GM18868 (cell line): ENCODE results near the gene BMPER.

Source experiments
- ATAC-seq: cut with Tn5 transposase; IDR thresholded peaks from one replicate; pipeline ENCODE4 v1.9.1; 2021; ENCODE audit warnings: mild to moderate bottlenecking, moderate library complexity; ENCODE audit not compliant: unreplicated experiment

The BMPER gene

DNA sequence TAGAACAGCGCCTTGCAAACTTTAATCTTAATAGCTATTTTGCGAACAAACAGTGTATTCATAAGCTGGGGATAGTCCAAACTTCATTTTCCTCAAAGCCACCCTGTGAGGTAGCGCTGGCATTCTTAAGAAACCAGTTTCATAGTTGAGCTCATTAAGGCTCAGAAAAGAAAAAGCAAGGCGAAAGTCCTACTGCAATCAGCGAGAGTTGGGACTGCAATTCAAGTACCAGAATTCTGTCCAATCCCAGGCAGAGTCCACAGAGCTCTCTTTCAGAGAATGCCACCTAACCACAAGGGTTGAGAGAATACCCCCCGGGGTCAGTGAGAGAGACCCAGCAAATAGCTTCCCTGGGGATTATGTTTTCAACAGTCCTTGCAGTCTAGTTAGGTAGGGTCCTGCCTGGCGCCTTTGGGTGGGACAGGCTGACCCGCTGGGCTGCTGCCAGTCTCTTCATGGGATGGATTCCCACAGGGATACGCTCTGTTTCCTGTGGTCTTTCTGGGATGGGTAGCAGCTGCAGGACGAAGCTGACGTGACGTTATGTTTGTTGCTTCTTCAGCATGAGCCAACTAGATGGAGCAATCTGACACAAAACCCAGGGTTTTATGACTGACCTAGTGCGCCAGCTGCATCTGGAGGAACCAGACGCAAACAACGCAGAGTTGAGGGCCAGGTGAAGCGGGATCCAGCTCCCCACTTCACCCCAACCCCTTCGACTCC is 16.0 kb downstream of the BMPER start:
- ATAC-seq: no peak

DNA sequence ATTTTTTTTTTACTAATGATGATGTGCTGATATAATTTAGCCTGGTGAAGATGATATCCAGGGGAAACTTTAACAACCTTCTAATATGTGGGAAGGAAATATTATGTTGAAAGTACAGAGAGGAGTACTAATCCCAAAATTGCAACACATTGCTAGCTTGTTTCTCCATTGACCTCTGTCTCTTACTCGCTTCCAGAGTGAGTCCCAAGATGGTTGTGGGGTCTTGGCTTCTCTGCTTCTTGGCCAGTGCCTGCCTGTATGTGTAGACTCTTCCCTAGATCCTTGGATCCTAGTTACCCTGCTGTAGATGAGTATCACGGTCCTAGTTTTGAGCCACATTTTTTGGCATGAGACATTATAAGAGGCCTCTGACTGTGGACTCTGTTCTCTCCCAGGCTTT is 17.5 kb downstream of the BMPER start:
- no peak for ATAC-seq

DNA sequence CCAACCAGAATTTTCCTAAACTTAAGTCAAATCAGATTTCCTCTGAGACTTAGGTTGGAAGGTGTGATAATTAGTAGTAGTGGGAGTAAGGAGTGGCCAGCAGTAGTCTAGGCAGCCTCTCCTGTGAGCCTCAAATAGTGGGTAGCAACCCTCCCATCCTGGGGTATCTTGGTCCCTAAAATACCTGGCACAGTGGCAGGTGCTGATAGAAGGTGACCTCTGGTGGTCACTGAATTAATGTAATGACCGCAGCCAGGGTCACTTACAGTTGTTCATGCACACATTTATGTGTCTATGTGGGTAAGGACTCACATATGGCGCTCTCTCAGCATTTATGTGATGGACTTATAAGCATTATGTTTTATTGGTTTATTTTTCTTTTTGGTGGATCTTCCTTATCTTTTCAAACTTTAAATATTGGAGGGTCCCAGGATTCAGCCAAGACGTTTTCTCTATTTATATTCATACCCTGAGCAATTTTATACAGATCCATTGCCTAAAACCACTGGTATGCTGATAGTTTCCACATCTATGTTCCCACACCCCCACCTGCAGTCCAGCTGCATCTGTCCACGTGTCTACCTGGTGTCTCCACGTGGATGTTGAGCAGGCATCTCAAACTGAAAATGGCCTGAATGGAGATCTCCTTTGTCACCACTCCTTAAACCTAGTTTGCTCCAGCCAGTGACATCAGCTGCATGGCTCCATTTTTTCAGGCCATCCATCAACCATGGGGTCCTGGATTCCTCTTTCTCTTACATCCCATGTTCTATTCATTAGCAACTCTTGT is 18.3 kb downstream of the BMPER start:
- ATAC-seq: no peak

DNA sequence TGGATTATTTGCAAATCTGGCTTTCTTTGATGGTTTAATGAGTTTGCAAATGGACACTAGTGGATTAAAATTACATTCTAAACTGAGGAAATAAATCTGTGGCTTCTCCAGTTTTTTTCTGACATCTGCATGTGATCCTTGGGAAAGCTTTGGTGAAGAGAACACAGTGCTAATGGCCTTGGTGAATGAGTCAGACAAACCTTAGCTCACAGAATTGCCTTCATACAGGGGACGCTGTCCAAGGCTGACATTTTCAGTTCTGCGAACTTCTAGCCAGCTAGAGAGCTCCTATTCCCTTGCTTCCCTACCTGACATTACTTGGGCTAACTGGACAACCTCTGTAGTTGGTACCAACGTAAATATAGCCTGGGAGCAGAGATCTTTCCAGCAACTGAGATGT is 21.2 kb downstream of the BMPER start:
- no peak for ATAC-seq

DNA sequence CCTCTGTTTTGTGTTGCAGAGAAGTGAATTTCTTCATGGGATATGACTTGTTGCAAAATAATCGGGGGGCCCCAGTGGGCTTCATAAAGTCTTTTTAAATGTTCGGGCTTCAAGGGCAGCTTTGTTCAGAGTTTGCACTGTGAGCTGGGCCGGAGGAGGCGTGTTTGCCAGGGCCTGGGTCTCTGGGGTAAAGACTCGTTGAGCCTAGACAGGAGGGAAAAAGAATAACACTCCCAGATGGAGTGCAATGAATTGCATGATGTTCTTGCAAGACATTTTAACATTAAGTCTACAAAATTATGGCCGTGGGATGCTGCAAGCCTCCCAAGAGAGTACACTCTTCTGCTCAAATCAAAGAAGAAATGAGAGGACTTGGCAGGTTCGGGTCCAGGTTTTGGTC is 23.6 kb downstream of the BMPER start:
- ATAC-seq: no peak

DNA sequence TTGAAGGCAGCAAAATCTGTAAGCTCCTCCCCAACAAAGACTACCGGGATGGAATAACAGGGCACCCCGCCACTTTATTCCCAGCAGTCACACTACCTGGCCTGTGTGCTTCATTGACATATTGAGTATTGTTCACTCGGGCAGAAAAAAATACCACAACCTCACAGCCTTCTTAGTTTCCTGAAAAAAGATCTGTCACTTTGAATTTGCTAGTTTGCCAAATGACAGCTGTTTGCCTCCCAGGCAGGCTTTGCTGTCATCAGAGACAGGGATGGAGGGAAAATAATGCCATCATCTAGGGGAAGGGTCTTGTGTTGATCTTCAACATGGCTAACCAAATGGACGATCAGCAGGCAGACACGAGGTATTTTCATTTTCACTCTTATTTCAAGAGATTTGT is 26.9 kb downstream of the BMPER start:
- no peak for ATAC-seq

DNA sequence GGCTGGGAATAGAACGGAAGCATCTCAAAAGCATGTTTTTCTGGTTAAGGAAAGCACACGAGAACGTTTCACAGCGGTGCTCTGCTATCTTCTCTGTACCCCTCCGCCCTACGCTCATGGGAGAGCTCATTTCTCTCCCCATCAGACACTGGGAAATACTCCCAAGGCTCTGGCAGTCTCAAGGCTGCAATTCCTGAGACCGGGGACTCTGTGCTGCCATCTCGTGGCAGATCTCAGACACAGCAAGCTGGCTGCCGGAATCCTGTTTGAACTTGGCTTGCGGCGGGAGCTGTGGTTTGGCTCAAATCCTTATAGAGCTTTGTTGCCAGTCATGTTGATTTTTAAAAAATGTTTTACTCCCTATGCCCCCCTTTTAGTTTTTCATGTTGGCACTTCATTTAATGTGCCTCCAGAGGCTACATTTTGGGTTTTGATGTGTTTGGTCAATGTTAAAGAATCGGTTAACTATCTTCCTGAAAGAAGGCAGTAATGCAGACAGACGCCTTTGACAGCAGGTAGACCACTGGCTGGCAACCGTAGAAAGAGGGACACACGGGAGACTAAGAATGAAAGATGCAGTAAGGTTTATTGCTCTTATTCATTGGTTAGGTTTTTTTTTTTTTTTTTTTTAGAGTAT is 27.6 kb downstream of the BMPER start:
- peak; percentile 87 for ATAC-seq

DNA sequence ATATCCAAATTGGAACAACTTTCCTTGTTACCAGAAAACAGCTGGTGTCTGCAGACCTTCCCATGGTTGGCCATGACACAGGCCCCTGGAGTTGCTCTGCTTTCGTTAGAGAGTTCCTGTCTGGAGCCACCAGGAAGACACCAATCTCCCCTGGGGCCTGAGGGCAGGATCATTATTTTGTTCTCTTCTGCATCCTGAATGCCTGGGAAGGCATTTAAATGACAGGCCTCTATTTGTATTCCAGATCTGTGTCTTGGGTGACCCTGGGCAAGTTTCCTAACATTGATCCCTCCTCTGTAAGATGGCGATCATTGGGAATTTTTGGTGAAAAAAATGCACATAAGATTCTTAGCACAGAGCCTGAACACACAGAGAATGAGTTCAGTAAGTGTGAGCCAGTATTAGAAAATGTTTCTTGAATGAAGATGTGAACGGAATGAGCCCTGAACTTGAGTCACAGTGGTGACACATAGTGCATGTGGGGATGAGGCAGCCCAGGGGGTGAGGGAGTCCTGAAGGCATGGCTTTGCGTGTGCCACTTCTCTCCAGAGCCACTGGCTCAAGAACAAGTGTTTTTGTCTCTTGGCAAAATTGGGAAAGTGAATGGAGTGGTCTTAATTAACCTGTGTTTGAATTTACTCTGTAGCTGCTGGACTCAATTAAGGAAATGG is 28.4 kb downstream of the BMPER start:
- ATAC-seq: no peak

DNA sequence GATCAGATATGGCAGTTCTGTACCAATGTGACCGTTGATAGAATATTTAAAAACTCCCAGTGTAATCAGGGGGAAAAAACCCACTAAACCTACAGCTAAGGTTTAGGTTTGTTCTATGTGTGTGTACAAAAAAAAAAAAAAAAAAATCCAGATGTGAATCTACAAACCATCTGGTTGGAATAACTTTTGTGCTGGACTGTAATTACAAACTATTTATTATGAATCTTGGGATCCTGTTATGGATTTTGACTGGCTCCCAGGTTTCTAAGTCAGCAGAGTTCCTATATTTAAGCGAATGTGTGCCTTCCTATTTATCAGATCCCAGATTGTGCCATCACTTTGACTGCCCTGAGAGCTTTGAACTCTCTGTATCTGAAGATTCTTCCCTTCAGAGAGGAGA is 29.1 kb downstream of the BMPER start:
- no peak for ATAC-seq

DNA sequence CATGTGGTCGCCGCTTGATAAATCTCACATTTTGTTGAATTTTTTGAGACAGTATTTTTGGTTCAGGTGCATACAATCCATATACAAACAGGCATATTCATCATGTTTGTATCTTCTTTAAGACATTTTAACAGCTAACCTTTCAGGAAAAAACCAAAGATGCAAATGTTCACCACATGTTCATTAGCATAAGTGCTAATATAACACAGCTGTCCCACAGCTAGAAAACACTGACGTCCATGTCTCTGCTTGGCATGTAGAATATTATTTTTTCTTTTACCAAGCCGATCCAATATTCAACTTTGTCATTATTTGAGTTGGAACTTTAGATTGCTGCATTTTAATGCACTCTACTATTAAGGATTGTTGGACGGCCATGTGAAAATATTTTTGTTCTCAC is 31.2 kb downstream of the BMPER start:
- ATAC-seq: no peak

DNA sequence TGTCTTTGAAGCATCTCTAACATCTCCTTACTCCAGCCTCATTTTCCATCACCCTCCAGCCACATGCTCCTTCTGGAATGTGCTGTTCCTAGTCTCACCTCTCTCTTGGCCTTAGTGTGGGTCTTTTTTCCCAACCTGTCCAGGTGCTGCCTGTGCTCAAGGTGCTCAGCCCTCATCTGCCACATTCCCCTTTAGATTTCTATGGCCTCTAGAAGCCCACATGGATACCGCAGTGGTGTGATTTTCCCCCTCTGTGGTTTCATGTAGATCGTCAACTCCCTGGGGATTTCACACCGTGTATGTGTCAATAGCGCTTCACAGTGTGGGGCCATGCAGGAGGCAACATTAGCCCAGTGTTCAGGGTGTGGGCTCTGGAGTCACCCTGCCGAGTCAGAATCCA is 32.5 kb downstream of the BMPER start:
- no peak for ATAC-seq

DNA sequence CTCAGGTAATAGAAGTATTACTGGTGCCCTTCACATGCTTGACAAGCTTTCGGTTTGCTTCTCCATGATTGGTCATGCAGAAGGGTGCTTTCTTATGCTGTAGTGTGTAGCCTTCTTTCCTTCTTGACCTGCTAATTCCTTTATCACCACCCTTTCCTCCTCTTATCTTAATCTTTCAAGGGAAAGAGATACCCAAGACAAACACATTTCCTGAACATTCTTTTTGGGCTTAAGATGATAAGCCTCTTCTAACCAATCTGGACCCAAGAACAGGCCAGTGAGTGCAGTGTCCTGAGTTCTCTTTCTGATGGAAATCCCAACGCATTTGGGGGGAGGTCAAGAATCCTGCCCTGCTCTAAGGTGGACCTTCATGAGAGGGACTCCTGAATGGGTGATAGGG is 33.8 kb downstream of the BMPER start:
- ATAC-seq: no peak

DNA sequence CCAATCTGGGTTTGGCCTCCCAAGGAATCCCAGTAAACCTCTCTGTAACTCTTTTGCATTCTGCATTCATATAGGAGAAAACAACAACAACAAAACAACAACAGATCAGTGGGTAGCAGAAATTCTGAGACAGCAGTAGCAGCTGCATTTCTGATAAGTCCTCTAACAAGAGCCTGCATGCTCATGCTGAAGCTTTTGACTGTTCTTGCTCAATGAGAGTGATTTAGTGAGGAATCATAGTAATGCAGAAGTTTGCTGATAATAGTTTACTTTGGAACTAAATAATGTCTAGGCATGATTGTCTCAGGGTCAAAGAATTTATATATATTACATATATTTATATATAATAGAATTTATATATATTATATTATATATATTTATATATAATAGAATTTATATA is 35.2 kb downstream of the BMPER start:
- ATAC-seq: no peak

DNA sequence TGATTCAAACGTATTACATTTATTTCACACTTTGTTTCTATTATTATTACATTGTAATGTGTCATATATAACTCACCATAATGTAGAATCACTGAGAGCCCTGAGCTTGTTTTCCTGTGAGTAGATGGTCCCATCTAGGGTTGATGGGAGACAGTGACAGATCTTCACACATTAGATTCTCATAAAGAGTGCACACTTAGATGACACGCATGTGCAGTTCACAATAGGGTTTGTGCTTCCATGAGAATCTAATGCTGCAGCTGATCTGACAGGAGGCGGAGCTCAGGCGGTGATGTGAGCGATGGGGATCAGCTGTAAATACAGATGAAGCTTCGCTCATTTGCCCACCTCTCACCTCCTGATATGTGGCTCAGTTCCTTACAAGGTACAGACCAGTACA is 36.1 kb downstream of the BMPER start:
- ATAC-seq: no peak

DNA sequence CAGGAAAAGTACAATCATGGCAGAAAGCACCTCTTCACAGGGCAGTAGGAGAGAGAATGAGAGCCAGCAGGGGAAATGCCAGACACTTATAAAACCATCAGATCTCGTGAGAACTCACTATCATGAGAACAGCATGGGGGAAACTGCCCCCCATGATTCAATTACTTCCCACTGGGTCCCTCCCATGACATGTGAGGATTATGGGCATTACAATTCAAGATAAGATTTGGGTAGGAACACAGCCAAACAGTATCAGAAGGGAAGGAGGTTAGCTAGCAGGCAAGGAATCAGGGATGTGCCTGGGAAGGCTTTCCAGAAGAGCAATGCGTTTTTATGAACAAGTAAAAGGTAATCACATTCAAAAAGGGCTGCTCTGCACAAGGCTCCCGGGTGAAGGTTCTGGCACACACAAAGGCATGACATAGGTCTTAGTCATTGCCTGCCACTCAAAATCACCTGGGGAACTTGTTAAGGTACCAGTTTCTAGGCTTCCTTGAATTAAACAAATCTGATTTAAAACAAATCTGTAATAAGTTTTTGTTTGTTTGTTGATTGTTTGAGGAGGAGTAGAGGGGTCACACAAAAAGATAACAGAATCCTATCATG is 40.9 kb downstream of the BMPER start:
- no peak for ATAC-seq

DNA sequence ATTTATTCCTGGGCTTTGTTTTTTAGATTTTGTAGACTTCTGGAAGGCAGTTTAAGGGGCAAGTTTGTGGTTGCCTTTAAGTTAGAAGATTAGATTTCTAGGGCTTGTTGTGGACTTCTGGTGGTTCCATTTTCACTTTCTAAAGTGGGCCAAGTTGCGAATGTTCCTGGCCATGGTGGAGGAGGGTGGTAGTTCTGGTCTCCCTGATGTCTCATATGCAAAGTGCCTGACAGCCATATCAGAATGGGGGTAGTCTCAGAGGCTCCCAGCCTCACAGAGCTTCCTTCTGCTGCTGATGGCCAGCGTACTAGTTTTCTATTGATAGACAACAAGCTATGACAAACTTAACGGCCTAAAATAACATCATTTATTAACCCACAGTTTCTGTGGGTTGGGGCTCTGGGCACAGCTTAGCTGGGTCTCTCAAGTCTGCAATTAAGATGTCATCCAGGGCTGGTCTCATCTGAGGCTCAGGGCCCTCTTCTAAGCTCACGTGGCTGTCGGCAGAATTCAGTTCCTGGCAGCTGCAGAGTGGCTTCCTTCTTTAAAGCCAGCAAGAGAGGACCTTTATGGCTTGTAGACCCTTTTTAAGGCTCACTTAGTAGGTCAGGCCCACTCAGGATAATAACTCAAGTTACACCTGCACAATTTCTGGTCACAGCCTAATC is 44.8 kb downstream of the BMPER start:
- no peak for ATAC-seq

DNA sequence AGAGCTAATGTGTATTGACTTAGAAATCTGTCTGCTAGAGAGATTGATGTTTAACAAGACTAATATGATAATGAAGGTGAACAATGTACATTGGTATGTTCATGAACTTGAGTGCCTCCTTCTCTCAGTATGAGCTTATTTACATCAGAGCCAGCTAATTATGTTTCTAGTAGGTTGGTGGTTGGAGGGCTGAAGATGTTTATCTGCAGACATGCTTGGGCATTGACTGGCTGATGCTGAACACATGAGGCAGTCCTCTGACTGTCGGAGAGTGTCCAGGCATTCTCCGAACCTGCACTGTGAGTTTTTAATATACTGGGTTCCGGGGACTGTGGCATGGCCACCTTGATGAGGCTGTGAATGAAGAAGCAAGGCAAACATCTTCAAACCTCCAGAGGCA is 47.5 kb downstream of the BMPER start:
- no peak for ATAC-seq

DNA sequence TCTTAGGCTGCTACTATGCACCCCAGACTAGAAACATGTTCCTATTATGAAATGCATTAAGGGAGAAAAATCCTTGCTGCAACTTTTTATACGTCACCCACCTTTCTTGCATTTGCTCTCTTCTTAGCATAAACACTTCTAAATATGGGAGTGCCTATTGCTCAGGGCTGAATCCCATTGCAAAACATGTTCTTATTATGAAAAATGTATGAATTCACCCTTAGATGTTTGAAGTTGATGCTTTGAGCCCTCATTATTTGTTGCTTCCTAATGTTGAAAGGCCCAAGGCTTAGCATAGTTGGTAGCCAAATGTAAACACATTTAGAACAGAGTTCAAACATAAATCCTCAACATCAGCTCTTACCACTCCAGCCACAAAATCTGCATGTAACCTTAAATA is 52.8 kb downstream of the BMPER start:
- ATAC-seq: no peak

DNA sequence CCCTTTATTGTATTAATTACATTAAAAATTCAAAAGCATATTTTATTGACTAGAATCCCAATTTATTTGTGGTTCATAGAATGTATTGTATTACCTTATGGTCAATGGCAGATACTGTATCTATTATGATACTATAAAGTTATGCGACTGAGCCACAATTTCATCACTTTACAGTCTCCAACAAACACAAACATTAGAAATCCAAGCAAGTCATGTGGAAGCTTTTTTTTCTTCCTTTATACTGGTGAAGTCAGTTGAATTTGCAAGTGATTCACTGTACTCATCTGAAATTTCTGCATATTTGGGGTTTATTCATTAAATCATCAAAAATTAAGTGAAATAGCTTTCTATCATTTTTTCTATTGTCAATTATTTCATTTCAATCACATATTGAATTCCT is 54.3 kb downstream of the BMPER start:
- ATAC-seq: no peak

DNA sequence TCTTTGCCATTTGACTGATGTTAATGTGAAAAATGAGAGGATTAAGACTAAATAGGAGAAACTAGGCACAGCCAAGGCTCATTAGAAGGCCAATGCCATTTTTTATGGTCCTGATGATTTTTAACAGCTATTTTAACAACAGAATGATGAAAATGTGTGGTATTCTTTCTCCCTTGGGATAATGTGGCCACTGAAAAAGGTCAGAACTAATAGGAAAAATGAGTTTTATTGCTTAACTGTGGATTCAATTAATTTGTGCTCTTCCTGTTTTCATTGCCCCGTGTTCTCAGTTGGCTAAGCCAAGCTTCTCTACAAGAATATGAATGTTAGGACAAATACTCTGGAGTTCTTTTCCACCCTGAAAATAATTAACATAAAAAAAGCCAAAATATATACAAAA is 56.6 kb downstream of the BMPER start:
- ATAC-seq: no peak
